ENCODE results near the gene IGDCC3. TPM values are rescaled to one million over a fixed set of nuclear protein-coding genes. Genes with fewer than 3 reads are reported as not detected.
A peak's percentile ranks its signal among the peaks of the same experiment; 100 is the strongest.

IGDCC3 gene
- total RNA-seq, 2 donors from 2014 or later, result 7.9 to 13.5 TPM

DNA sequence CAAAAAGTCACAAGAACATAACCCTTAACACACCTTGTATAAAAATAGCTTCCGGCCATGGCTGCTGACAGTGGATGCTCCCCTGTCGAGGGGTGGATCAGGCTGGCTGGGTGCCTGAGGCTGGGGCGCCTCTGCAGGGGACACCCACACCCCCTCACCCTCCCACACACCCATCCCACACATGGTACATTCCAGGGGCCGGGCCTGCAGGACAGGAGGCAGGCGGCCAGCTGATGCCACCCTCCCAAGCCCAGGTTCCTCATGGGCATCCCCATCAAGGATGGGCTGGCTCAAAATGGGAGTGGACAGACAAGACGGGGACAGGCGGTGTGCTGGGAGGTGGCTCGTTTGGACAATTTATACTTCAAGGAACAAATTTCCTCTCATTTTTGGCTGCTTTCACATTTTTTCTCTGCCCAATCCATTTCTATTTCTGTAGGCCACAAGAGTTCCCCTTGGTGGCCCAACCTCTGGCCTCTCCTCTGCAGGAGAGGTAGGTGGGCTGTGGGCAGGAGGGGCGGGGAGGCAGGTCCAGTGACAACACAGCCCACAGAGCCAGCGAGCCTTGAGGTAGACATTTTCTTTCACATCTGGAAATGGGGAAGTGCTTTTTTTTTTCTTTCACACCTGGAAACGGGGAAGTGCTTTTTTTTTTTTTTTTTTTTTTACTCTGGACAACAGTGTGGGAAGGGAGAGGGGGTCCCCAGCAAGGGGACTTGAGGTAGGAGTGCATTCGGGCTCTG, 50.0 kb downstream of the IGDCC3 start:
- TF ChIP-seq, protein P1, sequence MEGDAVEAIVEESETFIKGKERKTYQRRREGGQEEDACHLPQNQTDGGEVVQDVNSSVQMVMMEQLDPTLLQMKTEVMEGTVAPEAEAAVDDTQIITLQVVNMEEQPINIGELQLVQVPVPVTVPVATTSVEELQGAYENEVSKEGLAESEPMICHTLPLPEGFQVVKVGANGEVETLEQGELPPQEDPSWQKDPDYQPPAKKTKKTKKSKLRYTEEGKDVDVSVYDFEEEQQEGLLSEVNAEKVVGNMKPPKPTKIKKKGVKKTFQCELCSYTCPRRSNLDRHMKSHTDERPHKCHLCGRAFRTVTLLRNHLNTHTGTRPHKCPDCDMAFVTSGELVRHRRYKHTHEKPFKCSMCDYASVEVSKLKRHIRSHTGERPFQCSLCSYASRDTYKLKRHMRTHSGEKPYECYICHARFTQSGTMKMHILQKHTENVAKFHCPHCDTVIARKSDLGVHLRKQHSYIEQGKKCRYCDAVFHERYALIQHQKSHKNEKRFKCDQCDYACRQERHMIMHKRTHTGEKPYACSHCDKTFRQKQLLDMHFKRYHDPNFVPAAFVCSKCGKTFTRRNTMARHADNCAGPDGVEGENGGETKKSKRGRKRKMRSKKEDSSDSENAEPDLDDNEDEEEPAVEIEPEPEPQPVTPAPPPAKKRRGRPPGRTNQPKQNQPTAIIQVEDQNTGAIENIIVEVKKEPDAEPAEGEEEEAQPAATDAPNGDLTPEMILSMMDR (conservative IDR thresholded peaks at IDR 0.05), result no peak
- Mint-ChIP-seq H3K36me3 (ENCODE audit: low read depth) (peaks cover 6% of the 10 kb centered on the region), H3K4me1 (no peaks in the 10 kb centered on the region), H3K27ac (no peak overlapping the region), H3K4me3 (no peak overlapping the region), H3K9me3 (no peaks in the 10 kb centered on the region), H3K27me3 (ENCODE audit: insufficient read depth) (peaks cover 1% of the 10 kb centered on the region)
- H3K27ac ChIP-seq (ENCODE audit: low read depth, low read length), result no peak overlapping the region
- peak; percentile 10 for DNase-seq
- no peaks in the 10 kb centered on the region for H3K9me3 ChIP-seq (ENCODE audit: control insufficient read depth, low read length)
- H3K36me3 ChIP-seq (ENCODE audit: control insufficient read depth, insufficient read depth, low read length), result no peaks in the 10 kb centered on the region
- WGBS, 2 experiments (ENCODE audit: insufficient coverage in 1 of 2, insufficient read length in 1 of 2), result 92% methylated on average over 6 to 12 of the region's 12 CpGs
- no peaks in the 10 kb centered on the region for H3K4me1 ChIP-seq (ENCODE audit: control insufficient read depth, insufficient read depth, low read length)
- no peak overlapping the region for H3K9ac ChIP-seq (ENCODE audit: extremely low read depth, low read length, poor library complexity, severe bottlenecking)
- H3K4me3 ChIP-seq (ENCODE audit: low read length), result no peak overlapping the region
- no peaks in the 10 kb centered on the region for H3K27me3 ChIP-seq (ENCODE audit: control insufficient read depth, insufficient read depth, low read length, poor library complexity, severe bottlenecking)

DNA sequence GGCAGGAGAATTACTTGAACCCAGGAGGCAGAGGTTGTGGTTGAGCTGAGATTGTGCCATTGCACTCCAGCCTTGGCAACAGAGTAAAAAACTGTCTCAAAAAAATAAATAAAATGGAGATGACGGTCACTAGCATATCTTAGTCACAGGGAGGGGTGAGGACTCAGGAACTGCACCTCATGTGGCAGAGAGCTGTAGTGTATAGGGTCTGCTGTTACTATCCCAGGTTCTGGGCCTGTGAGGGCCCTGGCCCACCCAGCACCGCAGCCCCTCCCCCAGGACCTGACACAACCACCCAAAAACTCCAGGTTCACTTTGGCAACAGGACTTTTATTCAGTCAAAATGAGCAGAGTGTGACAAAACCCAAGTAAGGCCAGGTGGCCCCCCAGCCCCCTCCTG, 51.0 kb downstream of the IGDCC3 start:
- 96 to 100% methylated on average over 1 to 2 of the region's 2 CpGs for WGBS, 2 experiments (ENCODE audit: insufficient coverage in 1 of 2, insufficient read length in 1 of 2)
- H3K9ac ChIP-seq (ENCODE audit: extremely low read depth, low read length, poor library complexity, severe bottlenecking), result no peak overlapping the region
- H3K27ac ChIP-seq (ENCODE audit: low read depth, low read length), result peak overlapping the region; percentile 74
- no peaks in the 10 kb centered on the region for H3K9me3 ChIP-seq (ENCODE audit: control insufficient read depth, low read length)
- H3K36me3 Mint-ChIP-seq (ENCODE audit: low read depth), result peaks cover 6% of the 10 kb centered on the region
- H3K27me3 ChIP-seq (ENCODE audit: control insufficient read depth, insufficient read depth, low read length, poor library complexity, severe bottlenecking), result no peaks in the 10 kb centered on the region
- no peaks in the 10 kb centered on the region for H3K36me3 ChIP-seq (ENCODE audit: control insufficient read depth, insufficient read depth, low read length)
- no peak overlapping the region for H3K4me3 ChIP-seq (ENCODE audit: low read length)
- no peak overlapping the region for H3K4me3 Mint-ChIP-seq
- DNase-seq, result no peak
- H3K4me1 ChIP-seq (ENCODE audit: control insufficient read depth, insufficient read depth, low read length), result no peaks in the 10 kb centered on the region
- no peaks in the 10 kb centered on the region for H3K9me3 Mint-ChIP-seq
- H3K27me3 Mint-ChIP-seq (ENCODE audit: insufficient read depth), result no peaks in the 10 kb centered on the region
- no peaks in the 10 kb centered on the region for H3K4me1 Mint-ChIP-seq
- TF ChIP-seq, protein P1 (conservative IDR thresholded peaks at IDR 0.05), result no peak
- H3K27ac Mint-ChIP-seq, result no peak overlapping the region

DNA sequence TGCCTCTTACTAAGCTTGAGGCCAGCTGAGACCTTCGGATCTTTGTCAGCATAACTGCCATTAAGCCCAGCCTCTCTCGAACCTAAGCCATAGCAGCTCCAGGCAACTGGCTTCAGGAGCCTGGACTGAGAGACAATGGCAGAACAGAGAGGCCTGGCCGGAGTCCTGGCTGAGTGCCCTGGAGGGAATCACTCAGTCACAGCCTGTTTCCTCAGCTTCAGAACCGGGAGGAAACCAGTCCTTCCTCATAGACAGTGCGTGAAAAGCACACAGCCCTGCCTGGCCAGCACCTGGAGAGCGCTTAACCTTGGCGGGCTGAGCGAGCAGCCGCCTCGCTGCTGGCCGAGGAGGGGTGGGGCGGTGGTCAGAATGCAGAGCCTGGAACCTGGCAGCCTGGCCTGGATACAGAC, 51.7 kb downstream of the IGDCC3 start:
- H3K4me3 ChIP-seq (ENCODE audit: low read length), result no peak overlapping the region
- H3K36me3 Mint-ChIP-seq (ENCODE audit: low read depth), result peaks cover 6% of the 10 kb centered on the region
- no peaks in the 10 kb centered on the region for H3K36me3 ChIP-seq (ENCODE audit: control insufficient read depth, insufficient read depth, low read length)
- DNase-seq, result peak; percentile 74
- no peaks in the 10 kb centered on the region for H3K9me3 Mint-ChIP-seq
- no peaks in the 10 kb centered on the region for H3K4me1 Mint-ChIP-seq
- H3K4me3 Mint-ChIP-seq, result no peak overlapping the region
- no peak overlapping the region for H3K9ac ChIP-seq (ENCODE audit: extremely low read depth, low read length, poor library complexity, severe bottlenecking)
- H3K27ac ChIP-seq (ENCODE audit: low read depth, low read length), result peak overlapping the region; percentile 74
- WGBS, 2 experiments (ENCODE audit: insufficient coverage in 1 of 2, insufficient read length in 1 of 2), result 72 to 80% methylated on average over 12 of the region's 12 CpGs
- H3K9me3 ChIP-seq (ENCODE audit: control insufficient read depth, low read length), result no peaks in the 10 kb centered on the region
- no peaks in the 10 kb centered on the region for H3K27me3 ChIP-seq (ENCODE audit: control insufficient read depth, insufficient read depth, low read length, poor library complexity, severe bottlenecking)
- H3K27me3 Mint-ChIP-seq (ENCODE audit: insufficient read depth), result no peaks in the 10 kb centered on the region
- H3K4me1 ChIP-seq (ENCODE audit: control insufficient read depth, insufficient read depth, low read length), result no peaks in the 10 kb centered on the region
- H3K27ac Mint-ChIP-seq, result no peak overlapping the region
- TF ChIP-seq, protein P1 (conservative IDR thresholded peaks at IDR 0.05), result no peak

Data from endodermal cell (in vitro differentiated cells).